LNCAP (cell line): ENCODE results near the gene FBXO33.

ENCODE experiments used
- TF ChIP-seq, protein P1 (sequence below): fragments of 450-650 bp; IDR thresholded peaks from 2 replicates; pipeline ENCODE4 v1.5.1; 2017; ENCODE audit warnings: mild to moderate bottlenecking

FBXO33 gene

DNA sequence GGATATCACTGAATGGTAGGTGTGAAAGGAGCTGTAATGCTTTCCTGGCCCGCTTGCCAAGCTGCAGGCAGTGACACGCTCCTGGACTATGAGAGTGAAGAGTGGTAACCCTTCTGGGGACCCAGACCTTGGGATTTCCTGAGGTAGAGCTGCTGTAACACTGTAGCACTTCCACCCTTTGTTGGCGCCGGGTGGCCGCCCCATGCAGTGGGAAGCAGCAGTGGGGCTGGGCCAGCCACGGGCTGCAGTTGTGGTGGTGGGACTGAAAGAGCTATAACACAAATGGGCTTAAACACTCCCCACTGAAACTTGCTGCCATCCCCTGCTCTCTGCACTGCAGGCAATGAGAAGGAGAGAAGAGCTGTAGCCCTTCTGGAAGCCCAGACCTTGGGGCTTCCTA is 9.6 kb upstream of the FBXO33 start:
- TF ChIP-seq, protein P1, sequence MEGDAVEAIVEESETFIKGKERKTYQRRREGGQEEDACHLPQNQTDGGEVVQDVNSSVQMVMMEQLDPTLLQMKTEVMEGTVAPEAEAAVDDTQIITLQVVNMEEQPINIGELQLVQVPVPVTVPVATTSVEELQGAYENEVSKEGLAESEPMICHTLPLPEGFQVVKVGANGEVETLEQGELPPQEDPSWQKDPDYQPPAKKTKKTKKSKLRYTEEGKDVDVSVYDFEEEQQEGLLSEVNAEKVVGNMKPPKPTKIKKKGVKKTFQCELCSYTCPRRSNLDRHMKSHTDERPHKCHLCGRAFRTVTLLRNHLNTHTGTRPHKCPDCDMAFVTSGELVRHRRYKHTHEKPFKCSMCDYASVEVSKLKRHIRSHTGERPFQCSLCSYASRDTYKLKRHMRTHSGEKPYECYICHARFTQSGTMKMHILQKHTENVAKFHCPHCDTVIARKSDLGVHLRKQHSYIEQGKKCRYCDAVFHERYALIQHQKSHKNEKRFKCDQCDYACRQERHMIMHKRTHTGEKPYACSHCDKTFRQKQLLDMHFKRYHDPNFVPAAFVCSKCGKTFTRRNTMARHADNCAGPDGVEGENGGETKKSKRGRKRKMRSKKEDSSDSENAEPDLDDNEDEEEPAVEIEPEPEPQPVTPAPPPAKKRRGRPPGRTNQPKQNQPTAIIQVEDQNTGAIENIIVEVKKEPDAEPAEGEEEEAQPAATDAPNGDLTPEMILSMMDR: no peak

DNA sequence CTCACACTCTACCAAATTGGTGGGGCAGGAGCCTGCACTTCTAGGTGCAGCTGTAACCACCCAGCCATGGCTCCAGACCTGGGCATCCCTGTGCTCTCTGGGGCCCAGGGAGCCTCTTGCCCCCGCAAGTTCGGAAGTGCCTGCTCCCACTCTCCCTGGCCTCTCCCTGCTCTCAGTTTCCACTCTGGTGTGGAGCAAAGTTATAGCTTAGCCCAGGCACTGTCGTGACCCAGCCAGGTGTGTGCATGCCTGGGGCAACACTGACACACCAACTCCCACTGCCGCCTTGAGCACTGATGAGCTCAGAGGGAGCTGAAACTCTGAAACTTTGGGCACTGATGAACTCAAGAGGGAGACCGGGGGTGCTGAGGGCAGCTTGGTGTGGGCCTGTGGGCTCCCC is 8.7 kb upstream of the FBXO33 start:
- TF ChIP-seq, protein P1: no peak

DNA sequence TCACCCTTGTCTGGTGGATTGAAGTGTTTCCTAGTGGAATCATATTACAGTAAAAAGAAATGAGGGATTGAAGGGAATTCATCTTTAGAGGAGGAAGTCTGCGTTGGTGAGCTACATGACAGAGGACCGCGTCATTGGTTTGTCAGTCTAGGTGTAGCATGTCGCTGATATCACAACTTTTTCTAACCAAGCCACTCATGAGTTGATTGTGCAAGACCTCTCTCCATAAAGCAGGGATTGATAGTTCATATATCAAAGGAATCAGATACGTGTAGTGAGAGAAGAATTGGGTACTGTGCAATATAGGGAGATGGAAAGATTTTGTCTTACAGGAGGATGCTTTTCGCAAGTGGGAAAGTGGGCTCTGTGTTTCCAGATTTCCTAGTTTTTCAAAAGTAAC is 3.0 kb upstream of the FBXO33 start:
- TF ChIP-seq, protein P1: no peak

DNA sequence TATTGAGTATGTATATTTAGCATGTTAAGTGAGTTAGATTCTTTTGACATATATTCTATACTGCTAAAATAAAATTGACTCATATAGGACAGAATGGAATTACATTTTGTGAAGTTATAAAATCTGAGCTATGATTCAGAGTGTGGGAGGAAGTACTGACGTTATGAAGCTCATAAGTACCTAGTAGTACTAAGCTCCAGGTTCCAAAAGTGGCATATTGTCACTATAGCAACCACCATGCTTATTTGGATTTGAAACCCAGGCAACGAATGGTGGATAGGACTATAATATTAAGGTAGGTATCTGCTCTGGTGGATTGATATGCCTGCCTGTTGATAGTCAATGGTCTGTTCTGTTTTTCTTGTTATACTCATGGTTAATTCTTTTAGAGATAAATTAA is 2.2 kb upstream of the FBXO33 start:
- TF ChIP-seq, protein P1: no peak

DNA sequence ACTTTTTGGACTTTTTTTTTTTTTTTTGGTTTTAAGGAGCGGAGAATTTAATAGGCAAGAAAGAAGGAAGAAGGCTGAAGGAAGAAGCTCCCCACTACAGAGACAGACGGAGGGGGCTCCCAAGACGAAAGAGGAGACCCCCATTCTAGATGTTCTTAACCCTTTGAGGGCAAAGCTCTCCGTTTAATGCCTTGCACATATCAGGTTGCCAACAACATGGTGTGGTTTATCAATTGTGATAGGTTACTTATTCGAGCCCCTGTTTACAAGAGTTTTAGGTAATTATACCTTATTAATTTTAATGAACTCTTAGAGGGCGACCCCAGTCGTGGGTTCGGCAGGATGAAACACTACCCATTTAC is 1.2 kb upstream of the FBXO33 start:
- TF ChIP-seq, protein P1: no peak

DNA sequence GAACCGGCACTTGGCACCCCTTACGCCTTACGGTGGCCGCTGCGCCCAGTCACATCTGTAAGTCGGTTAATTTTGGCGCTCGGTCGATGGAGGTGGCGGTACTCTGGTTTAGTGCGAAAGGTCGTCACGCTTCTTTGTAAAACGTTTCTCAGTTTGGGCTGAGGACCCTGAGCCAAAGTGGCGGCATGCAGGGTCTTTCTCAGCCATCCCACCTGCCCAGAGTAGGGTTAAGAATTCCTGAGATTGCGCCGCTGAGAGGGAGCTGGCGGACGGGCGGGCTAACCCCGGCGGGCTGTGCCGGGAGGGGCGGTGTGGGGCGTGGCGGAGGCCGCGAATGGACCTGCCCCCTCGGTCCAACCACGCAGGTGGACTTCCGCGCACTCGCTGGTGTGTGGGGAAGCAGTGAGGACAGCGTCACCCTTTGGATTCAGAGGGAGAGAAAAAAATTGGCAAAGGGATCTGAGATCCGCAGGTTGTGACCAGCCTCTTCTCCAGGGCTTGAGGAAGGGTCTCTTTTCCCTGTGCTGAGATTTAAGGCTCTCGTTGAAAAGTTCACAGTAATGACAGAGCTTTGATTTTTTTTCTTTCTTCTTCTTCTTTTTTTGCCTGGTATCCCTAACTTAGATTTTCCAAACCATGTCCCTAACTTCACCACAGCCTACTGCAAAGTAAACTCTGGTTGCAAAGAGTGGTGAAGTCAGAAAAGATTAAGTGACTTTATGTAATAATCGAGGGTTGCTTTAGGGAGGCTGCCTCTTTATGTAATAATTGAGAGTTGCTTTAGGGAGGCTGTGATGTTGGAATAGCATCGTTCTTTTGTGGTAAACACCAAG is 602 bp upstream of the FBXO33 start:
- TF ChIP-seq, protein P1: peak; percentile 36; the same call in 1 of the 2 replicates

DNA sequence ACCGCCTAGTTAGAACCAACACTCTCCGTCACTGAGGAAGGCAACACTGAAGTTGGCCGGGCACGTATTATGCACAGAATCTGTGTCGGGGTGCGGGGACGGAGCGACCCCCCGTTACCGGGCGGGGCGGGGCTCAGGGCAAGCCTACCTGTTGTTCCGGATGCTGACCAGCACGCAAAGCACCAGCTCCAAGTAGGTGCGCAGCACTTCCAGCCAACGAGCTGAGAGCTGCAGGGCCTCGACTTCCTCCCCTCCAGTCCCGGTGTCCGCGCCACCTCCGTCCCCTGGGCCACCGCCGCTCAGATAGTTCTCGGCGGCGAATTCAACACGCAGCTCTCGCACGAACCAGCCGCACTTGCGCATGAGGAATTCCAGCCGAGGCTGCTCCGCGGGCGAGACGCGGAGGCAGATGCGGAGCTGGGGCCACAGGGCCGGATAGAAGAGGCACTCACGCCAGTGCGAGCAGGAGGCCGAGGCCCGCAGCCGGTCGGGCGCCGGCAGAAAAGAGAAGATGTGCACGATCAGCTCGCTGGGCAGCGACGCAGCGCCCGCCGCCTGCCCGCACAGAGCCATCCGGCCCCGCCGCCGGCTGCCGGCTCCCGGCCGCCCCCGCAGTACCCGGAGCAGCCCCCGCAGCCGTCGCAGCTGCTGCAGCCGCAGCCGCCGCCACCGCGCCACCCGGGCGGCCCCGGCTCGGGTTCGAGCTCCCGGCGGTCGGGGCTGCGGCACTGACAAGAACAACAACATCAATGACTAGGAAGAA is 636 bp downstream of the FBXO33 start:
- TF ChIP-seq, protein P1: no peak
